ENCODE results near the gene PTPRA. TPM values are rescaled to one million over a fixed set of nuclear protein-coding genes. Genes with fewer than 3 reads are reported as not detected.
A peak's percentile ranks its signal among the peaks of the same experiment; 100 is the strongest.

PTPRA gene
- total RNA-seq, 1 donor from 2014 or later: 63.3 TPM

GRCh38 chr20:2873747-2874041 lies 413 bp downstream of the PTPRA start:
- no peaks in the 10 kb centered on the region for H3K9me3 ChIP-seq
- H3K27ac ChIP-seq: peak overlapping the region; percentile 83
- peaks cover 45% of the 10 kb centered on the region for H3K4me1 ChIP-seq
- ATAC-seq: peak in 1 of 2 donors; percentile 43
- no peaks in the 10 kb centered on the region for H3K27me3 ChIP-seq (ENCODE audit: low read depth)
- TF ChIP-seq CTCF (IDR thresholded peaks at IDR 0.05): no peak
- H3K4me3 ChIP-seq: peak overlapping the region; percentile 98
- H3K36me3 ChIP-seq: no peaks in the 10 kb centered on the region
- intact Hi-C loops (cut with DNase I): no loop called here
- peak; percentile 66 for DNase-seq

GRCh38 chr20:2874456-2874855 lies 1.2 kb downstream of the PTPRA start:
- TF ChIP-seq CTCF (IDR thresholded peaks at IDR 0.05): no peak
- H3K27ac ChIP-seq: peak overlapping the region; percentile 83
- H3K4me1 ChIP-seq: peaks cover 53% of the 10 kb centered on the region
- intact Hi-C loops (cut with DNase I): no loop called here
- no peaks in the 10 kb centered on the region for H3K27me3 ChIP-seq (ENCODE audit: low read depth)
- no peaks in the 10 kb centered on the region for H3K9me3 ChIP-seq
- H3K4me3 ChIP-seq: peak overlapping the region; percentile 98
- no peak for DNase-seq
- no peak for ATAC-seq
- no peaks in the 10 kb centered on the region for H3K36me3 ChIP-seq

- no peaks in the 10 kb centered on the region for H3K9me3 ChIP-seq
- no peaks in the 10 kb centered on the region for H3K36me3 ChIP-seq
- TF ChIP-seq CTCF (IDR thresholded peaks at IDR 0.05): no peak
- intact Hi-C loops (cut with DNase I): no loop called here
- no peaks in the 10 kb centered on the region for H3K27me3 ChIP-seq (ENCODE audit: low read depth)
- H3K4me1 ChIP-seq: peaks cover 53% of the 10 kb centered on the region
- ATAC-seq (no peak), DNase-seq (no peak)
- H3K27ac ChIP-seq: no peak overlapping the region
- H3K4me3 ChIP-seq: no peak overlapping the region
Measured at GRCh38 chr20:2875690-2876203, 2.5 kb downstream of the PTPRA start.

- Histone ChIP-seq H3K36me3 (no peaks in the 10 kb centered on the region), H3K27me3 (ENCODE audit: low read depth) (no peaks in the 10 kb centered on the region), H3K4me1 (peaks cover 37% of the 10 kb centered on the region), H3K4me3 (no peak overlapping the region), H3K9me3 (no peaks in the 10 kb centered on the region), H3K27ac (no peak overlapping the region)
- TF ChIP-seq CTCF (IDR thresholded peaks at IDR 0.05): no peak
- intact Hi-C loops (cut with DNase I): no loop called here
- no peak for ATAC-seq
- DNase-seq: no peak
Measured at GRCh38 chr20:2878515-2878914, 5.2 kb downstream of the PTPRA start.

- ATAC-seq (no peak), DNase-seq (no peak)
Measured at GRCh38 chr20:2879146-2879545, 5.9 kb downstream of the PTPRA start.

More at GRCh38 chr20:2879146-2879545, 5.9 kb downstream of the PTPRA start:
- TF ChIP-seq CTCF (IDR thresholded peaks at IDR 0.05): no peak
- H3K9me3 ChIP-seq: no peaks in the 10 kb centered on the region
- H3K4me3 ChIP-seq: no peak overlapping the region
- H3K36me3 ChIP-seq: no peaks in the 10 kb centered on the region
- intact Hi-C loops (cut with DNase I): no loop called here
- no peak overlapping the region for H3K27ac ChIP-seq
- no peaks in the 10 kb centered on the region for H3K27me3 ChIP-seq (ENCODE audit: low read depth)
- H3K4me1 ChIP-seq: peaks cover 36% of the 10 kb centered on the region

Measured in lower lobe of right lung (tissue), 2 donors.